Neural progenitor cell (in vitro differentiated cells): Measurements from ENCODE around the gene TTC1. TPM values are rescaled to one million over a fixed set of nuclear protein-coding genes. Genes with fewer than 3 reads are reported as not detected.

Experiments
- DNase-seq: peaks from one replicate; pipeline ENCODE4 v3.0.0-alpha.2; 2016; ENCODE audit warnings: low spot score
- H2AFZ ChIP-seq: fragments of 200-600 bp; sonication (generic); replicated peaks from 2 replicates; pipeline ENCODE4 v1.6.1; 2016; ENCODE audit warnings: antibody characterized with exemption
- H3F3A ChIP-seq: fragments of 200-600 bp; sonication (generic); 2 replicates; pipeline ENCODE4 v1.6.1; 2016; ENCODE audit warnings: antibody characterized with exemption, low read depth
- H3K27ac ChIP-seq: fragments of 200-600 bp; sonication (generic); 2 replicates; pipeline ENCODE4 v1.5.1; 2016; ENCODE audit warnings: mild to moderate bottlenecking
- H3K27me3 ChIP-seq: fragments of 200-600 bp; sonication (generic); 2 replicates; pipeline ENCODE4 v1.6.1; 2016; ENCODE audit warnings: mild to moderate bottlenecking, moderate library complexity
- H3K36me3 ChIP-seq: fragments of 200-600 bp; sonication (generic); 2 replicates; pipeline ENCODE4 v1.5.1; 2016
- H3K4me1 ChIP-seq: fragments of 200-600 bp; sonication (generic); 2 replicates; pipeline ENCODE4 v1.6.1; 2016; ENCODE audit warnings: mixed run types
- H3K4me2 ChIP-seq: fragments of 200-600 bp; sonication (generic); 2 replicates; pipeline ENCODE4 v1.6.1; 2016
- H3K4me3 ChIP-seq: fragments of 200-600 bp; sonication (generic); 2 replicates; pipeline ENCODE4 v1.5.1; 2016
- H3K79me2 ChIP-seq: fragments of 200-600 bp; sonication (generic); 2 replicates; pipeline ENCODE4 v1.6.1; 2016; ENCODE audit warnings: low read depth
- H3K9ac ChIP-seq: fragments of 200-600 bp; sonication (generic); 2 replicates; pipeline ENCODE4 v1.6.1; 2016
- H3K9me3 ChIP-seq: fragments of 200-600 bp; sonication (generic); 2 replicates; pipeline ENCODE4 v1.5.1; 2016; ENCODE audit warnings: low read depth
- H4K20me1 ChIP-seq: fragments of 200-600 bp; sonication (generic); 2 replicates; pipeline ENCODE4 v1.6.1; 2016; ENCODE audit warnings: low read depth
- H3K27ac Mint-ChIP-seq: 3 replicates; pipeline ENCODE4 v1.8.0; 2021; ENCODE audit warnings: mixed read lengths
- H3K27me3 Mint-ChIP-seq: 2 replicates; pipeline ENCODE4 v1.8.0; 2022; ENCODE audit warnings: low read depth, mild to moderate bottlenecking, inconsistent platforms, moderate library complexity, mixed read lengths; ENCODE audit not compliant: insufficient read depth
- H3K36me3 Mint-ChIP-seq: 3 replicates; pipeline ENCODE4 v1.8.0; 2021; ENCODE audit warnings: mixed read lengths
- H3K4me1 Mint-ChIP-seq: 3 replicates; pipeline ENCODE4 v1.8.0; 2021; ENCODE audit warnings: mixed read lengths
- H3K4me3 Mint-ChIP-seq: 3 replicates; pipeline ENCODE4 v1.8.0; 2021; ENCODE audit warnings: mild to moderate bottlenecking, moderate library complexity, mixed read lengths
- H3K9me3 Mint-ChIP-seq: 3 replicates; pipeline ENCODE4 v1.8.0; 2020; ENCODE audit warnings: mixed read lengths
- CTCF ChIP-seq: fragments of 200-600 bp; sonication (generic); IDR thresholded peaks from 2 replicates; pipeline ENCODE4 v1.5.1; 2017; ENCODE audit warnings: antibody characterized with exemption, mild to moderate bottlenecking
- EZH2 ChIP-seq: fragments of 200-600 bp; sonication (generic); IDR thresholded peaks from 2 replicates; pipeline ENCODE4 v1.6.1; 2017; ENCODE audit warnings: antibody characterized with exemption, mild to moderate bottlenecking, moderate library complexity
- EZH2phosphoT487 ChIP-seq: fragments of 200-600 bp; sonication (generic); IDR thresholded peaks from 2 replicates; pipeline ENCODE4 v1.6.1; 2017; ENCODE audit warnings: antibody characterized with exemption
- total RNA-seq: library from RNA; depleted of rRNA; stranded (reverse); fragments of >200 nt; gene quantifications from 2 replicates; pipeline ENCODE4 v1.2.3, GENCODE V29; 2015; ENCODE audit warnings: low replicate concordance

Gene TTC1
- total RNA-seq, 1 donor from 2014 or later: 50.0 TPM

GRCh38 chr5:160092514-160092913 lies 83.6 kb downstream of the TTC1 start:
- H3K79me2 ChIP-seq: peaks cover 25% of the 10 kb centered on the region
- H3K27me3 Mint-ChIP-seq: no peaks in the 10 kb centered on the region
- H3K27ac ChIP-seq: no peak overlapping the region
- no peak for DNase-seq
- peaks cover 2% of the 10 kb centered on the region for H3F3A ChIP-seq
- no peak overlapping the region for H2AFZ ChIP-seq
- H3K4me2 ChIP-seq: no peak overlapping the region
- H3K27me3 ChIP-seq: no peaks in the 10 kb centered on the region
- H3K9me3 ChIP-seq: no peaks in the 10 kb centered on the region
- H3K4me3 Mint-ChIP-seq: no peak overlapping the region
- H3K4me1 Mint-ChIP-seq: peaks cover 22% of the 10 kb centered on the region
- H3K4me3 ChIP-seq: no peak overlapping the region
- peak overlapping the region; percentile 91 for H3K27ac Mint-ChIP-seq
- peaks cover 12% of the 10 kb centered on the region for H3K4me1 ChIP-seq
- H3K9me3 Mint-ChIP-seq: no peaks in the 10 kb centered on the region
- peaks cover 24% of the 10 kb centered on the region for H3K36me3 Mint-ChIP-seq
- no peak overlapping the region for H3K9ac ChIP-seq
- no peaks in the 10 kb centered on the region for H3K36me3 ChIP-seq
- H4K20me1 ChIP-seq: peaks cover 5% of the 10 kb centered on the region
- TF ChIP-seq EZH2phosphoT487 (no peak), CTCF (no peak), EZH2 (no peak)

GRCh38 chr5:160092960-160093707 lies 84.2 kb downstream of the TTC1 start:
- no peaks in the 10 kb centered on the region for H3K36me3 ChIP-seq
- no peak overlapping the region for H3K4me2 ChIP-seq
- Mint-ChIP-seq H3K27me3 (no peaks in the 10 kb centered on the region), H3K36me3 (peaks cover 26% of the 10 kb centered on the region), H3K4me1 (peaks cover 22% of the 10 kb centered on the region), H3K9me3 (no peaks in the 10 kb centered on the region), H3K27ac (peak overlapping the region; percentile 20), H3K4me3 (no peak overlapping the region)
- DNase-seq: no peak
- H3K27ac ChIP-seq: no peak overlapping the region
- no peak overlapping the region for H3K4me3 ChIP-seq
- H3K9me3 ChIP-seq: no peaks in the 10 kb centered on the region
- peaks cover 9% of the 10 kb centered on the region for H3K4me1 ChIP-seq
- H3K9ac ChIP-seq: no peak overlapping the region
- no peak overlapping the region for H2AFZ ChIP-seq
- peaks cover 5% of the 10 kb centered on the region for H4K20me1 ChIP-seq
- no peak for TF ChIP-seq CTCF
- no peak for TF ChIP-seq EZH2phosphoT487
- TF ChIP-seq EZH2: no peak
- H3F3A ChIP-seq: peaks cover 2% of the 10 kb centered on the region
- H3K79me2 ChIP-seq: peaks cover 31% of the 10 kb centered on the region
- H3K27me3 ChIP-seq: no peaks in the 10 kb centered on the region

- Mint-ChIP-seq H3K4me3 (no peak overlapping the region), H3K9me3 (no peaks in the 10 kb centered on the region), H3K36me3 (peaks cover 33% of the 10 kb centered on the region), H3K27me3 (no peaks in the 10 kb centered on the region), H3K4me1 (peaks cover 22% of the 10 kb centered on the region), H3K27ac (no peak overlapping the region)
- Histone ChIP-seq H3K79me2 (peaks cover 58% of the 10 kb centered on the region), H3K27ac (no peak overlapping the region), H3K36me3 (no peaks in the 10 kb centered on the region), H3F3A (no peaks in the 10 kb centered on the region), H3K4me1 (no peaks in the 10 kb centered on the region), H3K9ac (no peak overlapping the region), H3K4me3 (no peak overlapping the region), H3K9me3 (no peaks in the 10 kb centered on the region), H2AFZ (no peak overlapping the region), H4K20me1 (peaks cover 5% of the 10 kb centered on the region), H3K4me2 (no peak overlapping the region), H3K27me3 (no peaks in the 10 kb centered on the region)
- DNase-seq: no peak
- no peak for TF ChIP-seq EZH2phosphoT487
- TF ChIP-seq CTCF: no peak
- TF ChIP-seq EZH2: no peak
Measured at GRCh38 chr5:160096178-160096577, 87.2 kb downstream of the TTC1 start.
